GM12878 (cell line): ENCODE results near the gene TPCN2. TPM values are rescaled to one million over a fixed set of nuclear protein-coding genes. Genes with fewer than 3 reads are reported as not detected.

Experiments used
- ASH2L ChIP-seq: fragments of 300-600, 200-600 bp; sonication (generic); IDR thresholded peaks from 2 replicates; pipeline ENCODE4 v1.6.1; 2017; ENCODE audit warnings: low read depth, mild to moderate bottlenecking, borderline replicate concordance
- FOXM1 ChIP-seq: IDR thresholded peaks from 2 replicates; pipeline ENCODE4 v1.6.1; 2012; ENCODE audit warnings: low read depth, mild to moderate bottlenecking, inconsistent platforms, low read length, moderate library complexity
- MTA2 ChIP-seq: fragments of 450-650 bp; IDR thresholded peaks from 2 replicates; pipeline ENCODE4 v1.6.1; 2016; ENCODE audit warnings: low read depth, mild to moderate bottlenecking, moderate library complexity
- NRF1 ChIP-seq: conservative IDR thresholded peaks from 2 replicates; pipeline ENCODE4 v1.6.1; 2011; ENCODE audit warnings: mild to moderate bottlenecking, low read depth, low read length, improper control_type of control experiment
- POLR2AphosphoS5 ChIP-seq: IDR thresholded peaks from 2 replicates; pipeline ENCODE4 v1.6.1; 2011; ENCODE audit warnings: mild to moderate bottlenecking, low read length, inconsistent platforms
- REST ChIP-seq: IDR thresholded peaks from 2 replicates; pipeline ENCODE4 v1.6.1; 2012; ENCODE audit warnings: mild to moderate bottlenecking, low read depth, low read length
- SIX5 ChIP-seq: IDR thresholded peaks from 2 replicates; pipeline ENCODE4 v1.6.1; 2011; ENCODE audit warnings: mild to moderate bottlenecking, low read depth, low read length, moderate library complexity; ENCODE audit not compliant: severe bottlenecking
- ZBED1 ChIP-seq: IDR thresholded peaks from 2 replicates; pipeline ENCODE4 v1.6.1; 2016; ENCODE audit warnings: borderline replicate concordance
- ZNF687 ChIP-seq: fragments of 450-650 bp; IDR thresholded peaks from 2 replicates; pipeline ENCODE4 v1.6.1; 2017; ENCODE audit warnings: mild to moderate bottlenecking, moderate library complexity
- polyA plus RNA-seq, 11 experiments: library from polyadenylated mRNA; depleted of rRNA in 4 of 11; unstranded in 6 of 11; stranded (reverse) in 5 of 11; fragments of >200 nt; fragmentation: Nextera tagmentation in 4 of 11; fragmentation: Illumina TruSeq in 1 of 11; extraction: Ambion mirVana in 4 of 11; extraction: Trizol in 1 of 11; gene quantifications; 1 replicate in 1 of 11; 2 replicates in 10 of 11; pipeline versions ENCODE4 v1.2.1 to v1.2.3, GENCODE V29; 2011 to 2016; ENCODE audit warnings: inconsistent platforms in 2 of 11, missing spikeins in 2 of 11, low read depth in 1 of 11
- total RNA-seq, 4 experiments: library from RNA; depleted of rRNA in 3 of 4; stranded (reverse); fragments of >200 nt in 3 of 4; fragmentation: Illumina TruSeq in 1 of 4; extraction: Trizol in 1 of 4; gene quantifications; 2 replicates each; pipeline versions ENCODE4 v1.2.1 to v1.2.3, GENCODE V29; 2013 to 2021

TPCN2 gene
- total and polyA plus RNA-seq, 10 of the 15 experiments (the other 5 are each of a cell fraction or from before 2014, with no cell fraction given), result 1.7 to 18.4 (median 8.4) TPM

GRCh38 chr11:69062169-69062855, 13.6 kb downstream of the TPCN2 start (continued):
- TF ChIP-seq REST, result no peak
- no peak for TF ChIP-seq NRF1
- TF ChIP-seq SIX5, result no peak
- no peak for TF ChIP-seq ZNF687
- no peak for TF ChIP-seq FOXM1
- TF ChIP-seq MTA2, result no peak
- no peak for TF ChIP-seq ZBED1
- no peak for TF ChIP-seq ASH2L
- TF ChIP-seq POLR2AphosphoS5, result no peak
